Large intestine (tissue), 3 donors: ENCODE measurements around the gene MTO1. TPM values are rescaled to one million over a fixed set of nuclear protein-coding genes. Genes with fewer than 3 reads are reported as not detected.
"Not testable (repeated sequence)": the region's sequence is repeated elsewhere in the genome, so short reads cannot be mapped to it uniquely, and the experiment has no call there.

ENCODE experiments used
- DNase-seq, 2 donors: peaks; one replicate each; pipeline versions ENCODE4 v3.0.0 to v3.0.0-alpha.2; 2013
- H3K27ac ChIP-seq: one replicate; pipeline ENCODE4 v1.5.1; 2013; ENCODE audit warnings: low read length
- H3K27me3 ChIP-seq: 2 replicates; pipeline ENCODE4 v1.6.1; 2013; ENCODE audit warnings: low read length; ENCODE audit not compliant: control insufficient read depth, insufficient read depth
- H3K36me3 ChIP-seq: 2 replicates; pipeline ENCODE4 v1.6.1; 2013; ENCODE audit warnings: low read length; ENCODE audit not compliant: control insufficient read depth, insufficient read depth
- H3K4me1 ChIP-seq: one replicate; pipeline ENCODE4 v1.6.1; 2013; ENCODE audit warnings: low read length; ENCODE audit not compliant: control insufficient read depth, insufficient read depth
- H3K4me3 ChIP-seq: one replicate; pipeline ENCODE4 v1.5.1; 2013; ENCODE audit warnings: low read length
- H3K9me3 ChIP-seq: one replicate; pipeline ENCODE4 v1.6.1; 2013; ENCODE audit warnings: mild to moderate bottlenecking, low read depth, low read length, moderate library complexity; ENCODE audit not compliant: control insufficient read depth
- WGBS: methylation state at CpG from one replicate; pipeline ENCODE4 v1.1.5; 2013; ENCODE audit warnings: low lambda C conversion rate; ENCODE audit not compliant: insufficient coverage; 5-methylcytosine and 5-hydroxymethylcytosine counted together
- polyA plus RNA-seq: library from polyadenylated mRNA; unstranded; fragments of 120-200 nt; gene quantifications from one replicate; pipeline ENCODE4 v1.2.1, GENCODE V29; 2013

The MTO1 gene
- polyA plus RNA-seq, 1 donor: 24.0 TPM

GRCh38 chr6:73515204-73515655, 53.7 kb downstream of the MTO1 start:
- H3K4me1 ChIP-seq: peaks cover 12% of the 10 kb centered on the region
- H3K27ac ChIP-seq: peak overlapping the region; percentile 24
- H3K9me3 ChIP-seq: no peaks in the 10 kb centered on the region
- H3K4me3 ChIP-seq: no peak overlapping the region
- DNase-seq: no peak
- H3K36me3 ChIP-seq: peaks cover 43% of the 10 kb centered on the region
- WGBS: no CpG with 5 or more reads among the region's 4 CpGs
- no peaks in the 10 kb centered on the region for H3K27me3 ChIP-seq

- DNase-seq: no peak
- Histone ChIP-seq H3K36me3 (peaks cover 43% of the 10 kb centered on the region), H3K27ac (peak overlapping the region; percentile 60), H3K27me3 (no peaks in the 10 kb centered on the region), H3K4me3 (no peak overlapping the region), H3K9me3 (no peaks in the 10 kb centered on the region), H3K4me1 (peaks cover 12% of the 10 kb centered on the region)
- WGBS: no CpG with 5 or more reads among the region's 4 CpGs
Measured at GRCh38 chr6:73516514-73517489, 55.3 kb downstream of the MTO1 start.

- H3K27ac ChIP-seq: peak overlapping the region; percentile 30
- H3K36me3 ChIP-seq: peaks cover 43% of the 10 kb centered on the region
- DNase-seq, H3K27me3 ChIP-seq, H3K9me3 ChIP-seq: not testable (repeated sequence)
- peaks cover 21% of the 10 kb centered on the region for H3K4me1 ChIP-seq
- no CpG with 5 or more reads among the region's 19 CpGs for WGBS
- peak overlapping the region; percentile 81 for H3K4me3 ChIP-seq
Measured at GRCh38 chr6:73518100-73518981, 56.8 kb downstream of the MTO1 start.

- WGBS: no CpG with 5 or more reads among the region's 8 CpGs
- peaks cover 43% of the 10 kb centered on the region for H3K36me3 ChIP-seq
- DNase-seq, H3K27me3 ChIP-seq, H3K9me3 ChIP-seq: not testable (repeated sequence)
- H3K4me3 ChIP-seq: peak overlapping the region; percentile 81
- H3K27ac ChIP-seq: peak overlapping the region; percentile 96
- peaks cover 21% of the 10 kb centered on the region for H3K4me1 ChIP-seq
Measured at GRCh38 chr6:73518982-73519881, 57.7 kb downstream of the MTO1 start.

- no peaks in the 10 kb centered on the region for H3K27me3 ChIP-seq
- H3K9me3 ChIP-seq: no peaks in the 10 kb centered on the region
- peak; percentile 71 to 87 for DNase-seq
- peaks cover 38% of the 10 kb centered on the region for H3K36me3 ChIP-seq
- no CpG with 5 or more reads among the region's 56 CpGs for WGBS
- peak overlapping the region; percentile 81 for H3K4me3 ChIP-seq
- H3K4me1 ChIP-seq: peaks cover 20% of the 10 kb centered on the region
- H3K27ac ChIP-seq: peak overlapping the region; percentile 96
Measured at GRCh38 chr6:73519926-73520687, 58.6 kb downstream of the MTO1 start.

- H3K27ac ChIP-seq: peak within 1 kb of the TSS; percentile 98
- WGBS: no CpG with 5 or more reads among the region's 53 CpGs
- no peaks in the 10 kb centered on the region for H3K27me3 ChIP-seq
- H3K36me3 ChIP-seq: peaks cover 34% of the 10 kb centered on the region
- peak; percentile 100 for DNase-seq
- H3K9me3 ChIP-seq: no peaks in the 10 kb centered on the region
- H3K4me1 ChIP-seq: peaks cover 16% of the 10 kb centered on the region
- peak within 1 kb of the TSS; percentile 81 for H3K4me3 ChIP-seq
Measured at GRCh38 chr6:73520688-73521350, 59.3 kb downstream of the MTO1 start, which contains the start of gene EEF1A1. Gene EEF1A1, minus strand, starts transcription at chr6:73521032. Its CDS starts 1,006 bp downstream, at chr6:73520026.

GRCh38 chr6:73521351-73521985, 59.9 kb downstream of the MTO1 start:
- WGBS: 0% methylated on average over 1 of the region's 36 CpGs
- peak overlapping the region; percentile 98 for H3K27ac ChIP-seq
- H3K4me3 ChIP-seq: peak overlapping the region; percentile 81
- peak in 1 of 2 donors; percentile 74 for DNase-seq
- no peaks in the 10 kb centered on the region for H3K27me3 ChIP-seq
- H3K4me1 ChIP-seq: peaks cover 16% of the 10 kb centered on the region
- peaks cover 29% of the 10 kb centered on the region for H3K36me3 ChIP-seq
- H3K9me3 ChIP-seq: no peaks in the 10 kb centered on the region

- WGBS: 16% methylated on average over 3 of the region's 50 CpGs
- H3K4me1 ChIP-seq: peaks cover 11% of the 10 kb centered on the region
- H3K9me3 ChIP-seq: no peaks in the 10 kb centered on the region
- H3K27ac ChIP-seq: peak overlapping the region; percentile 98
- peak overlapping the region; percentile 62 for H3K4me3 ChIP-seq
- peaks cover under 1% of the 10 kb centered on the region for H3K27me3 ChIP-seq
- DNase-seq: peak; percentile 69 to 92
- H3K36me3 ChIP-seq: peaks cover 13% of the 10 kb centered on the region
Measured at GRCh38 chr6:73523434-73524123, 62.0 kb downstream of the MTO1 start.
